ENCODE data around the gene FRAS1.

GRCh38 chr4:78510108-78510507 lies 453.0 kb downstream of the FRAS1 start:
- TF ChIP-seq POLR2A (IDR thresholded peaks at IDR 0.05) (no peak), CTCF (IDR thresholded peaks at IDR 0.05) (no peak)

Data from right lobe of liver (tissue), 4 donors.